Measurements from ENCODE around the gene SOBP.
"Not testable (repeated sequence)": the region's sequence is repeated elsewhere in the genome, so short reads cannot be mapped to it uniquely, and the experiment has no call there.

Gene SOBP

DNA sequence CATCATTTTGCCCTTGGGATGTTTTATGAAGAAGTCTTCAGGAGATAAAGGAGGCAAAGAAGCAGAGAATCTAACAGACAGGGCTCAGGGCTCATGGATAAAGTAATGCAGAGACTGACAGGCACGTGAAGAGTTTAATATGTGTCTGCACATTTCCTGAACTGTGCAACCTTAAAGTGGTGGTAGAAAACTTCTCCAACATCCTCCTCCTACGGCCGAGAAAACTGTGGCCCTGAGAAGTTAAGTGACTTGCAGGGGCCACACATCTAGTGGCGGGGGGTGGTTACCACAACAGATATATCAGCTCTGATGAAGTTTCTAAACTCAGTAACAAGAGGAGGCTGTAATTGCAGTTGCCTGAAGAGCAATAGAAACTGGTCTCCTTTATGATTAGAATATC lies 61.0 kb downstream of the SOBP start:
- no peak for DNase-seq (ENCODE audit: low read depth)

GRCh38 chr6:107553121-107553520 lies 63.2 kb downstream of the SOBP start:
- not testable (repeated sequence) for DNase-seq (ENCODE audit: low read depth)

- DNase-seq (ENCODE audit: low read depth), result no peak
Observed at GRCh38 chr6:107554326-107554725, 64.4 kb downstream of the SOBP start.

GRCh38 chr6:107554918-107555317 lies 65.0 kb downstream of the SOBP start:
- DNase-seq (ENCODE audit: low read depth), result no peak

- DNase-seq (ENCODE audit: low read depth), result no peak
Observed at GRCh38 chr6:107555449-107555848, 65.5 kb downstream of the SOBP start.

- no peak for DNase-seq (ENCODE audit: low read depth)
Observed at GRCh38 chr6:107556082-107556481, 66.2 kb downstream of the SOBP start.

- DNase-seq (ENCODE audit: low read depth), result no peak
Observed at GRCh38 chr6:107557698-107558097, 67.8 kb downstream of the SOBP start.

DNA sequence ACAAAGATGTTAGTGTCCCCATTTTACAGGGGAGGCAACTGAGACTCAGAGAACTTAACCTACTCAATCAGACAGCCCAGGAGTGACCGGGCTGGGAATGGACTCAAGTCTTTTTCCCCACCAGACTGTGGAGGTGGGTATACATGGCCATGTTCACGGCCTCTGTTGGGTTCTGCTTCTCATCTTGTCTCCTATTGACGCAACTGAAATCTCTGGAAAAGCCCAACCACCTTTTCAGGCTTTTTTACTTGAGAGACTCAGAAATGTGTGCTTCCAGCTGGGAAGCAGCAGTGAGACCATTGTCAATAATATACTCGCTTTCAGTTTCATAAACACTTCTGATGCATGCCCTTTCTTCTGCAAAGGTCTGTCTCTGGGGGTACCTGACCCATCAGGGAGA lies 70.7 kb downstream of the SOBP start:
- DNase-seq (ENCODE audit: low read depth), result no peak

DNA sequence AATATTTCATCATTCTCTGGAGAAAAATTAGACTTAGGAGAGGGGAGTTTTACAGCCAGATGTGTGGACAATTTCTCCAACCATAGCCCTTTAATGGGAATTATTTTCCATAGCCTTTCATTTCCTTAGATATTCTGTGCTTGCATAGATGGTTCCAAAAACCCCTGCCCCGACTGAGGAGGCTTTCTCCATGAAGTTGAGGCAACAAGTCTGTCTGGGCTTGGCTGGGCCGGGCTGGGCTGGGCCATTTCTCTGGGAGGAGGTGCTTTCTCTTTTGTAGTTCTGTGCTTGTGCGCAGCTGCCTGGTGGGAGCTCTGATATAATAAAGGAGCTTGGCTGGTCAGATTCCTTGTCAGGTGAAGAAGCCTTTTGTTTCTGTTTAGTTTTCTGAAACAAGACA lies 71.4 kb downstream of the SOBP start:
- DNase-seq (ENCODE audit: low read depth), result no peak

GRCh38 chr6:107563694-107564588 lies 74.0 kb downstream of the SOBP start:
- DNase-seq (ENCODE audit: low read depth), result no peak

GRCh38 chr6:107564589-107564951 lies 74.7 kb downstream of the SOBP start:
- DNase-seq (ENCODE audit: low read depth), result no peak

DNA sequence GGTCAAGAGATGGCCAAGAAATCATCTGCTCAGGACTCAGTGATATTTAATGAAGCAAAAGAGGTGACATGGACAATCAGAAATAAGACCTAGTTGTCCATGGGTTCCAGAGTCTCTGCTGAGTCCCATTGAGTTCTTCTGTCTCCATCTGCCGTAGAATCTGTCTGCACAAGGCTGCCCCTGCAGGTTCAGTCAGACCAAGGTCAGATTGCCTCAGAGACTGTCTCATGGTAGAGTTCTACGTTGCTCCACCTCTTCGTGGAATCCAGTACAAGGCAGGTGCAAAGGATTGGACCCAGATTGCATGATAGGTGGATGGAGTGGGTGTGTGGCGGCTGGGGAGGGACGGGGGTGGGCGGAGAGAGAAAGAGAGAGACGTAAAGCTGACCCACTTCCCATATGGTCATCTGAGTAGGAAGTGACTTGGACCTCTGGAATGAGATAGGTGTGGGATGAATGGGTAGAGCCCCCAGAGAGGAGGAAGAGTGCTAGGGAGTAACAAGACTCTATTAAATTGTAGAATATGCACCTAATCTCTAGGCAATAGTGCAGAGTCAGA lies 75.3 kb downstream of the SOBP start:
- no peak for DNase-seq (ENCODE audit: low read depth)

DNA sequence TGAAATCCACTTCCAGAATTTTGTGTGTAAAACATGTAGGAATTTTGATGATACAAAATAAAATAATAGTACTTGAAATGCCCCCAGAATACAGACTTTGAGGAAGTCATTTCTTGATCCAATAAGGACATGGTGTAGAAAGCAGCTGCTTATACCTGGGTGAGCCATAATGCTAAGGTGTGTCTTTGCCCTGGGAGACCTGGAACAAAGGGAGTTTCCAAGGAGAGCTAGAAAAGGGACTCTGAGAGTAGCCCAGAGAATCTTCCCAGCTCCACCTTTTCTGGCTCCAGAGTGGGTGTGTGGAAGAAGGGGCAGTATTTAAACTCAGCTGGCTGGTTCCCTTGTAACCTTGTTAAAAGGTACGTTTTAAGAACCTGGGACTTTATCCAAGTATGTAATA lies 77.7 kb downstream of the SOBP start:
- no peak for DNase-seq (ENCODE audit: low read depth)

GRCh38 chr6:107569473-107569872 lies 79.6 kb downstream of the SOBP start:
- no peak for DNase-seq (ENCODE audit: low read depth)

DNA sequence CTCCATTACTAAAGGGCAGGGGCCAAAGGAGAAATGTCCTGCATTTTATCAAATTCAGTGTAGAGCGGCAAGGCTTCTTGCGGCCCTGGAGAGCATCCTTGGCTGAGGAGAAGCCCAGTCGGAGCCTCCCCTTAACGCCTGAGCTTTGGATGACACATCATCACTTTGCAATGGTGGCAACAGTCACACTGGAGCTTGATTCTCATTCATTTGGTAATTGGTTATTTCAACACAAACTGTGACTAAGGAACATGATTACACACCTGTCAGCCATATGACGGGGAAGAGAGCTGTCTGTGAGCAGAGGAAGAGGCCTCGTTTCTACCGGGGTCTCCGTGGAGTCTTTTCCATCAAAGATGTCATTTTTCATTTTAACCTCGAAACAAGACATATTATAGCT lies 81.4 kb downstream of the SOBP start:
- DNase-seq (ENCODE audit: low read depth), result no peak

- DNase-seq (ENCODE audit: low read depth), result no peak
Observed at GRCh38 chr6:107572886-107573285, 83.0 kb downstream of the SOBP start.

DNA sequence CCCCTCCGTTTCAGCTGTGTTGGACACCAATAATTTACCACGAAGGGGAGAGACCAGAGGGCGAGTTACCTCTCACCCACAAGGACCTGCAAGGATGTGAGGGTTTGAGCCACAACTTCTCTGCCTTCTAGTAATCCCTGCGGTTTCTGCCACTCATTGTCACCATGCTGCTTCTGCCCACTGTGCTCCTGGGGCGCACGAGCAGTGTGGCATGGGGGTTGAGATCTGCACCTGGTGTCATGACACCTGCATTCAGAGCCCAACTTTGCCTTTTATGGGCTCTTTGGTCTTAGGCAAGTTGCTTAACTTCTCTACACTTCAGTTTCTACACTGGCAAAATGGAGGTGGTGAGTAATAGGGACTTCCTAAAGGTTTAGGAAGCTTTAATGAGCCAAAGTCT lies 84.9 kb downstream of the SOBP start:
- no peak for DNase-seq (ENCODE audit: low read depth)

DNA sequence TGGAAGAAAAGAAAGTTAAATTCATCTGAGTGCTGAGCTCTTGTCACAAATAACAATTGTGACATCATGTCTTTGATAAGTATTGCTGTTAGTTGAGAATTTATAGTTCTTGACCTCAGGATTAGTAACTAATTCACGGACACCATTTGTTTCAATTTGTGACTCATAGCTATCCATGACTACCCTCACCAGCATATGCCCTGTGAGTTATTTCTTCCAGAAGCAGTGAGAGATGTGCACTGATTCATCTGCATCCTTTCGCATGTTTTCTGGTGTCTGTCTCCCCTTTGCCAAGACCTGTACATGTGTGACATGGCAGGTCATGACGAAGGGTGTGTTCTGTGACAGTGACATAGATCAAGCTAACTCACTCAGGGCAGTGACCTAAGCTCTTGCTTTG lies 86.9 kb downstream of the SOBP start:
- no peak for DNase-seq (ENCODE audit: low read depth)

- no peak for DNase-seq (ENCODE audit: low read depth)
Observed at GRCh38 chr6:107578642-107579341, 88.9 kb downstream of the SOBP start.

- DNase-seq (ENCODE audit: low read depth), result no peak
Observed at GRCh38 chr6:107579456-107580056, 89.6 kb downstream of the SOBP start.

DNA sequence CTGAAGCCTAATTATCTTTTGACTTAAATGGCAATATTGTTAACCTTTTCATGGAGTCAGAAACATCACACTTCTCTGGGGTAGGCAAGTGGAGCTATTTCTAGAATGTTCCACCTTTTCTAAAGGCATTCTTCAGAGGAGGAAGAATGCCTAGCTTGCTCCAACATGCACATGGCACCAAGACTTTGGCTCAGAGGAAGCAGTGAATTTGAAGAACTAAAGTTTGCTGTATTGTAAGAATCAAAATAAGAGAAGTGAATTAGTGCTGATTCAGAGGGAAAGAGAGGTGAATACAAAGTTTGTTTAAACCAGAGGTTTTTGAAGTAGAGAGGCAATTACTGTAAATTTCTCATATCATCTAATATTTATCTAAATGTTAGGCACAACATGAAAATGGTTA lies 92.2 kb downstream of the SOBP start:
- no peak for DNase-seq (ENCODE audit: low read depth)

GRCh38 chr6:107584726-107585125 lies 94.8 kb downstream of the SOBP start:
- no peak for DNase-seq (ENCODE audit: low read depth)

Data from T-helper 22 cell (primary cell).